SK-N-SH (cell line): Measurements from ENCODE around the gene LCN1.

ENCODE experiments used
- CTCF ChIP-seq: fragments of 200-600 bp; sonication (generic); IDR thresholded peaks from 2 replicates; pipeline ENCODE4 v1.6.1; 2017; ENCODE audit warnings: antibody characterized with exemption, mild to moderate bottlenecking, moderate library complexity
- MAX ChIP-seq: IDR thresholded peaks from 2 replicates; pipeline ENCODE4 v1.4.0; 2012; ENCODE audit warnings: low read depth
- RAD21 ChIP-seq: IDR thresholded peaks from 2 replicates; pipeline ENCODE4 v1.6.1; 2012; ENCODE audit warnings: mild to moderate bottlenecking, low read length
- REST ChIP-seq: IDR thresholded peaks from 2 replicates; pipeline ENCODE4 v1.6.1; 2012; ENCODE audit warnings: mild to moderate bottlenecking, low read depth, low read length, moderate library complexity
- ZBTB33 ChIP-seq: IDR thresholded peaks from 2 replicates; pipeline ENCODE4 v1.4.0; 2012; ENCODE audit warnings: low read depth, borderline replicate concordance

GRCh38 chr9:135514342-135515082 is 6.7 kb upstream of the LCN1 start:
- TF ChIP-seq ZBTB33 (no peak), CTCF (no peak), RAD21 (no peak), REST (no peak), MAX (no peak)
